GM18498 (cell line): ENCODE data around the gene ACYP2.
"Not testable (repeated sequence)": the region's sequence is repeated elsewhere in the genome, so short reads cannot be mapped to it uniquely, and the experiment has no call there.

ENCODE experiments used
- ATAC-seq: cut with Tn5 transposase; IDR thresholded peaks from one replicate; pipeline ENCODE4 v1.9.1; 2021; ENCODE audit warnings: mild to moderate bottlenecking, moderate library complexity; ENCODE audit not compliant: unreplicated experiment

Gene ACYP2

DNA sequence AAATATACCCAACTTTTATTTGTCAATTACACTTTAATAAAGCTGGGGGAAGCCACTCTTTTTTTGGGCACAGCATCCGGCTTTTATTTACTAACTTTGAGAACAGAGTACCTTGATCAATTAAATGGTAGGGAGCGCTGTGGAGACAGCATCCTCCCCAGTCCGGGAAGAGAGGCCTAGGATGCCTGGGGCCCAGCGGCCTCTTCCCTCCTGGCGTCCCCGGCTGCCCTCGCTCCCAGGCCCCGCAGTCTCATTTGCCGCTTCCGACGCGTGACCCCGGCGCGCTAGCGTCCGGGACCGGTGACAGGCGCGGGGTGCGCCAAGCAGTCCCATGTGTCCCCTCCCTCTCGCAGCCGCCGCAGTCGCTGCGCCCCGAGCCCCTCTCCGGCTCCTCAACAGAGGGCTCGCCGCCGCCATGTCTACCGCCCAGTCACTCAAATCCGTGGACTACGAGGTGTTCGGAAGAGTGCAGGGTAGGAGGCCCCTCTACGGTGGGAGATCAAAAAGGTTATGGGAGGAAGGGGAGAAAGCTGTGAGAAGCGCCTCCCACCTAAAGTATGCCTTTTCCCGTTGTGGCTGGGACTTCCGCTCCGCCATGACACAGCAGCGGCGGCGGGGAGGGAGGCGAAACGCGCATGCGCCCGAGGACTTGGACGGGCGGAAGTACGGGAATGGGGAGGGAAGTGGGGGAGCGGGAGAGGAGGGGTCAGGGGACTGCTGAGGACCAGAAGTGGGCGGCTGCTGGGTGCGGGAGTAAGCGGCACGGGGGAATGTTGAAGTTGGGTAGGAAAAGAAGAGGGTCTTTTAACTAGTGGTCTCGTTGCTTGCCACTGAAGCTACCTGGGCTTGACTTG lies at the start of gene ACYP2:
Gene ACYP2, plus strand, starts transcription at position 332 of the 854 bp plus-strand sequence.
- ATAC-seq: peak; percentile 90

DNA sequence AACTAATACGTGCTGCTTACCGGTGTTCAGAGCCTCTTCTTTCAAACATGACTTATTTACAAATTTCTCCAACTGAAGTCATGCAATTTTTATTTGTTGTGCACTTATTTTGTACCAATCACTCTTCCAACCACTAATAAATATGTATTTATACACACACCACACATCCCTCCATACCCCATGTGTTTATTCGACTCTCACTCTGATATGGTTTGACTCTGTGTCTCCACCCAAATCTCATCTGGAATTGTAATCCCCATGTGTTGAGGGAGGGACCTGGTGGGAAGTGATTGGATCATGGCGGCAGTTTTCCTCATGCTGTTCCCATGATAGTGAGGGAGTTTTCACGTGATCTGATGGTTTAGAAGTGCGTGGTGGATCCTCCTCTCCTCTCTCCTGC lies 49.5 kb upstream of the ACYP2 start:
- no peak for ATAC-seq

DNA sequence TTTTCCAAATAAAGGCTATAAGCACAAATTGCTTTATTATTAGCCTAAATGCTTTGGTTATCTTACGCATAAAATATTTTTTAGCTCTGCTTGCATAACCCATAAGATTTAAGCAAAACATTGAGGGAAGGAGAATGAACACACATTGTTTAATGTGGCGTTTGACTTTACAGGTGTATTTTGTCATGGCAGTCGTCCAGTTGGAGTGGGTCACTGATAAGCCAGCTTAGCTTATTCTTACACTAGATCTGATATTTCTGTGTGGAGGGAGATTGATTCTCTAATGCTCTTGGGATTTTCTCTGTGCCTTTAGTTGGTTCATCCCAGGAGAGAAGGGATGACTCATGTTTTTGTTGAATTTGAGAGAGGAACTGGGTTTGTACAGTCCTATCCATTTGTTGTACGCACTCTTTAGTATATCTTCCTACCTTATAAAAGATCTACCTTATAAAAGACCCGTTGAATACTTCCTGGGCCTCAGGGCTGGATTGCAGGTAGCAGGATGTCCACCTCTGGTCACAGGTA lies 47.5 kb upstream of the ACYP2 start:
- ATAC-seq: no peak

DNA sequence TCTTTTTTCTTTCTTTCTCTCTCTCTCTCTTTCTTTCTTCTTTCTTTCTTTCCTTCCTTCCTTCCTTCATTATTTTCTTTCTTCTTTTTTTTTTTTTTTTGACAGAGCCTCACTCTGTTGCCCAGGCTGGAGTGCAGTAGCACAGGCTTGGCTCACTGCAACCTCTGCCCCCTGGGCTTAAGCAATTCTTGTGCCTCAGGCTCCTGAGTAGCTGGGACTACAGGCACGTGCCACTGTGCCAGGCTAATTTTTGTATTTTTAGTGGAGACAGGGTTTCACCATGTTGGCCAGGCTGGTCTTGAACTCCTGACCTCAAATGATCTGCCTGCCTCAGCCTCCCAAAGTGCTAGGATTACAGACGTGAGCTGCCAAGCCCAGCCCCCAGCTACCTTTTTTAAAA lies 42.9 kb upstream of the ACYP2 start:
- ATAC-seq: not testable (repeated sequence)

DNA sequence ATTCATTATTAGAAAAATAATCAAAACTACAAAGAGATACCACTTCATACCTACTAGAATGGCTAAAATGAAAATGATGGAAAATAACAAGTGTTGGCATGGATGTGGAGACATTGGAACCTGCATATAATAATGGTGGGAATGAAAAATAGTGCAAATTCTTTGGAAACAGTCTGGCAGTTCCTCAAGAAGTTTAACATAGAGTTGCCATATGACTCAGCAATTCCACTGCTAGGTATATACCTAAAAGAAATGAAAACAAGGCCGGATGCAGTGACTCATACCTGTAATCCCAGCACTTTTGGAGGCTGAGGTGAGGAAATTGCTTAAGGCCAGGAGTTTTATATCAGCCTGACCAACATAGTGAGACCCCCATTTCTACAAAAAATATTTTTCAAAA lies 41.6 kb upstream of the ACYP2 start:
- ATAC-seq: peak; percentile 62

DNA sequence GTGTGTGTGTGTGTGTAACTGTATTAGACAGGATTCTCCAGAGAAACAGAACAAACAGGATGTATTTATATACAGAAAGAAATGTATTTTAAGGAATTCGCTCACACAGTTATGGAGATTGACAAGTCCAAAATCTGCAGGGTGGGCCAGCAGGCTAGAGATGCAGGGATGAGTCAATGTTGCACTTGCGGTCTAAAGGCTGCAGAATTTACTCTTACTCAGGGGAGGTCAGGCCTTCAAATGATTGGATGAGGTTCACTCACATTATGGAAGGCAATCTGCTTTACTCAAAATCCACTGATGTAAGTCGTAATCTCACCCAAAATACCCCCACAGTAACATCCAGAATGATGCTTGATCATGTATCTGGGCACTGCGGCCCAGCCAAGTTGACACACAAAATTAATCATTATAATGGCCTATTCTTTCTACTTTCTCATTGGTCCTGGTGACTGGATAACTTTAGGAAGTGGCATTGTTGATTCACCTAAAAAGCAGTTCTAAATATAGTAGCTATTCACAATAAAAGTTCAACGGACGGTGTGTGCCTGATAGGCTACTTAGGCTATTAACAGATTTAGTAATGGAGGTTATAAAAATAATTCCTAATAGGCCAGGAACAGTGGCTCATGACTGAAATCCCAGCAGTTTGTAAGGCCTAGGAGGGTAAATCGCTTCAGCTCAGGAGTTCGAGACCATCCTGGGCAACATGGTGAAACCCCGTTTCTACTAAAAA lies 40.6 kb upstream of the ACYP2 start:
- no peak for ATAC-seq

DNA sequence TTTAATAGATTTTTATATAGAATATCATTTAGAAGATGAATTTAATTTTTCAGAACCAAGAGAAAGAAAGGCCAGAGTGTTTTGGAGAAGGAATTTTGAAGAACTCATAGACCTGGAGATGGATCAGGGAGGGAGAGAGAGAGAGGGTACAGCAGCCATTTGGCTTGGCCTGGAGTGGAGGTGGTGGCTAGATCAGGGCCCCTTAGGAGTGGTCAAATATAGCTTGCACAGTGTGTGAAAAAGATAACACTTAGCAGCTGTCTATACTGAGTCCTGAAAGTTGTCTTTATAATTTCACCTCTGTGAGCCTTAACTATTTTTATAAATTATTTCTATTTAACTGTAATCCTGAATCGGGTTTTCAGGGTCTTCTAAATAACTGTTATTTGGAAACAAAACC lies 38.8 kb upstream of the ACYP2 start:
- no peak for ATAC-seq

DNA sequence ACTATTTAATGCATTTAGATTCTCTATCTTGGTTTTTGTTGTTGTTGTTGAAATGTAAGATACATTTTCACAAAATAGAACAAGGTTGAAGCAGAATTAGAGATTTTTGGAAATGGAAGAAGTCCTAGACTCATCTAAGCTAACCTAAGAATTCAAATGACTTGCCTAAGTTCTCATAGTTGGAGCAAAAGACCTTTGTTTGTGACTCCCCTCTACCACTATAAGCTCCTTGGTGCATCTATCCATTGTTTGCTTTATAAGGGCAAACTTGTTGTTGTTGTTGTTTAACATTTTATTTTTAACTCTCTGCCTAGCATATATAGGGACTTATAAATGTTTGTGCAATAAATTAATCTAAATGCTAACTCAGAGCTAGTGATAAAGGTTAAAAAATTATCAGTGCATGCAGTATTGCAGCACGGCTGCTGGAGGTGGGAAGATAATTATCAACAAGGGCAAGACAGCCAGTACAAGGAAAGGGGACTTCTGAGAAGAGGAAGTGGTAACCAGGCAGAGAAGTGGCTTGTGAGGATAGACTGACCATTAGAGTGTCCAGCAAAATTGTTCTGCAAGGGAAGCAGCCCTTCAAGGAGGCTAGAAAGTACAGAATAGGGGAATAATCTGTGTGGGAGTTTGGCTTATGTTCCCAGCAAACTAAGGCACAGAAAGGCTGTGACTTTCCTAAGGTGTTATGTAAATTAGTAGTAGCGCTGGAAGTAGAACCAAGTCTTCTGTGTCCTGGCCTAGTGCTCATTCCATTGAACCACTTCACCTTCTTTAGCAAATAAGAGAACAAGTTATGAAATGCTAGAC lies 38.1 kb upstream of the ACYP2 start:
- ATAC-seq: no peak

DNA sequence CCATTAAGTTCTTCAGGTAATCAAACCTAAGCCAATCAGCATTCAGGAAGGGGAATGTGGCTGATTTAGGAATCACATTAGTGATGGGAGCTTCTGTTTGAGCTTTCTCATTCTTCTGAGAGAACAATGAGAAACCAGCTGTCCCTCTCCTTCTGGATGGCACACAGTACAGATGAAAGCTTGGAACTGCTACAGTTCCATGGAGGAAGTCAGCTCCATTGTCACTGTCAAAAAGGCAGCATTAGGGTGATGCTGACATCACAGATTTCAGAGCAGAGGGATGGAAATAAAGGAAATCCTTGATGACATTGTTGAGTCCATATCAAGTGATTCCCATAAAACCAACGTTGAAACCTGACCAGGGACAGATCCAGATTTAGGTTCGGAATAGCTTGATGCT lies 36.1 kb upstream of the ACYP2 start:
- ATAC-seq: no peak

DNA sequence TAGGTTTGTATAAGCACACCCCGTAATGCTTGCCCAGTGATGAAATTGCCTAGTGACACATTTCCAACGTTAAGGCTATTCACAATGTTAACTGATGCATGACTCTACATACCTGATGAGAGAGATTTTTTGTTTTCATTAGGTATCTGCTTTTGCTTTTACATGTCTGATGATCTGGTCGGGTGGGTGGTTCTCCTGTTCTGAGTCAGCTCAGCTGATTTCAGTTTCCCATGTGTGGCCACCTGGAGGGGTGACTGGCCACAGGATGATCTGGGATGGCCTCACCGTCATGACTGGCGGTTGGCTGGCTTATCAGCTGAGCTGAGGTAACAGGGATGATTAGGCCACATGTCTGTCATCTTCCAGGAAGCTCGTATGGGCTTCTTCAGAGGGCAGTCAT lies 33.8 kb upstream of the ACYP2 start:
- ATAC-seq: peak; percentile 96

DNA sequence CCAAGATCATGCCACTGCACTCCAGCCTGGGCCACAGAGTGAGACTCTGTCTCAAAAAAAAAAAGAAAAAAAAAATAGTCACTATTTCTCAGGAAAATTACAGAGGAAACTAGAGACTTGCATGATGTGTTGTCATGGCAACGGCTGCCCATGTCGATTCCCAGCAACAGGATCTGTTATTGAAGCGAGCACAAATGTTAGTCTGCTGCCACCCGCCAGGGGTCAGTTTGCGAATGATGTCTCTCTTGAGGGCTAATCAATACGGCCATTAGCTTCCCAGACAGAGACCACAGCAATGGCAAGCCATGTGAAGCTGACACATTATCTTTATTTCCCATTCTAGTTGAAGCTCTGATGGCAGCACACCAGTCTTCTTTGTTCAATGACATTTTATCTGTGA lies 32.4 kb upstream of the ACYP2 start:
- ATAC-seq: no peak

DNA sequence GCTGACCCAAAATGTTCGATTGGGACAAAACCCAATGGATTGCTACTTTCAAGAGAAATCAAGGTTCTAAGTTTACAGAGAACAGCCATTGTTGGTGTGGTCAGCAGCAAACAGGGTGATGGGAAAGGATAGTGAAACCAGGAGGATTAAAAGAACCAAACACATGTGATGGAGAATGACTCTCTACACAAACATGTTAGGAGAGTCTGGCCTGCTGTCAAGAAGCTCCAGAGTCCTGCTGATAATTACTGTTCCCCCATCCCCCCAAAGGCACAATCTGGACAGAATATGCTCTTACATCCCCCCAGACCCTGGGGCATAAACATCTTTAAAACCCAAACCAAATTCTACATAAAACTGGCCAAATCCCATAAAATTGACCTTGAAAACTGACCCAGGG lies 32.0 kb upstream of the ACYP2 start:
- no peak for ATAC-seq

DNA sequence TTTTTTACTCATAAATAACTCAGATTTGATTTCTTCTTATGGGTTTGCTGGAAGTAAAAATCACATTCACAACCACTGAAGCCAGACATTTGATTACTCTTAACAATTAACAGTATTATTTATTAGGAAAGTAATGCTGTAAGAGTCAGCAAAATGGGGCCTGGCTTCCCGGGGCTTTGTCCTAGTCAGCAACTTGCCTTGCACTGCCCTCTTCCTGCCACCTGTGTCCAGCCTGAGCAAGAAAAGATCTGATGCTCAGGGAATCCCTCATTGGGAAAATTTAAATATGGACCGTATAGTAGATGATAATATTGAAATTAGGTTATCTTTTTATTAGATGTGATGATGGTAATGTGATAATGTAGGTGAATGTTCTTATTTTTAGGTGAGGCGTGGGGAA lies 30.8 kb upstream of the ACYP2 start:
- no peak for ATAC-seq

DNA sequence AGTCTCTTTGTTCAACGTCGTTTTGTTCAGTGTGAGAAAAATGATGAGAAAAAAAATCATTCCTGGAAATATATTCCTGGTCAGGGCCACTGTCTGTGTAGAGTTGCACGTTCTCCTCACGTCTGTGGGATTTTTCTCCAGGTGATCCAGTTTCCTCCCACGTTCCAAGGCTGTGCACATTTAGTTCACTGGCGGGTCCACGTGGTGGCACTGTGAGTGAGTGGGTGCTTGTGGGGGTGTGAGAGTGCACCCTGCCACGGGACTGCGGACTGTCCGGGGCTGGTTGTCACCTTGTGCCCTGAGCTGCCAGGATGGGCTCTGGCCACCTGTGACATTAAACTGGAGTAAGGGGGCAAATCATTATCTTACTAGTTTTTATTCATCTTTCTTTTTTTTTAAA lies 30.3 kb upstream of the ACYP2 start:
- no peak for ATAC-seq

DNA sequence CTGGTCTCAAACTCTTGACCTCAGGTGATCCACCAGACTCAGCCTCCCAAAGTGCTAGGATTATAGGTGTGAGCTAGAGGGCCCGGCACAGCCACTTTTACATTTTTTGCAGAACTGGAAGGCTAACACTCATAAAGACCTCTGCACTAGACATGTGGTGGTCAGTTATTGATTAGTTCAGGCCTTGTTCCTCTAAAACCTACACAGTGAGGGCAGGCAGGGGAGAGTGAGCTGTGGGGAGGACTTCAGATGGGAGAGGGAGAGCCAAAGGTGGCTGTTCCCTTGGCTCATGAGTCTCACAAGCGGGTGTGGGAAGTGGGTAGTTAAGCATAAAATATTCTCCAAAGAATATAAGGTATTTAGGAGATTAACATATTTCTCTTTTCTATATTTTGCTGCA lies 29.3 kb upstream of the ACYP2 start:
- no peak for ATAC-seq

DNA sequence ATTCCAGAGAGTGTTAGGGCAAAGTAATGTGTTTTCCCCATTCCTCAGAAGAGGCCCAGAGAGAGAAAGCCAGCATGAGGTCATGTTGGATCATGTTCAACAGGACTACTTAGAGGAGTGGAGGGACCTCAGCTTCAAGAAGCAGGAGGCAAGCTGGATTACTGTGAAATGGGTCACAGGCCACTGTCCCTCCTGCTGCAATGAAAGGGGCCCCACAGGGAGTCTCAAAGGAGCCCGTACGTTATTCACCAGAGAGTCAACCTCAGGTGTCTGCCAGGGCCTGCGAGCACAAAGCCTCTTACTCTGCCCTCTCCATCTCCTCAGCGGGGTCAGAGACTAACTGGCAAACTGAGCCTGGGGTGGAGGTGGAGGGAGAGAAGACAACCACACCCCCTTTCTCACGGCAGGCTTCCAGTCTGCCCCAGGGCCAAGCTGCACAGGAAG lies 27.2 kb upstream of the ACYP2 start:
- ATAC-seq: no peak

DNA sequence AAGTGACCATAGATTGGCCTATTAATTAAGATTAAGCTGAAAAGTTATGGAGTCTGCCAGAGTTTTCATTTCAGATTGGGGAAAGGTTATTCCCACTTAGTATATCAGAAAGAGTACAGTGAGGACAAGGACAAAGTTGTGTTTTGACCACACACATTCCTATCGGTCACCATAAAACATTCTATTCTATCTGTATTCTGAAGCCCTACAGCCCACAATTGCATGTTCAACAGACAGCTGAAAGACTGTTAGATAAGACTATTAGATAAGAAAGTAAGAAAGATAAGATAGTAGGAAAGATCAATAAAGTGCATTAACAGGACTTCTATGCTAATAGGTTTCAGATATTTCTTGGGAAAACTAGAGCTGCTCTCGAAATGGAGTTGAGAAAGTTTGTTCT lies 26.7 kb upstream of the ACYP2 start:
- ATAC-seq: no peak

DNA sequence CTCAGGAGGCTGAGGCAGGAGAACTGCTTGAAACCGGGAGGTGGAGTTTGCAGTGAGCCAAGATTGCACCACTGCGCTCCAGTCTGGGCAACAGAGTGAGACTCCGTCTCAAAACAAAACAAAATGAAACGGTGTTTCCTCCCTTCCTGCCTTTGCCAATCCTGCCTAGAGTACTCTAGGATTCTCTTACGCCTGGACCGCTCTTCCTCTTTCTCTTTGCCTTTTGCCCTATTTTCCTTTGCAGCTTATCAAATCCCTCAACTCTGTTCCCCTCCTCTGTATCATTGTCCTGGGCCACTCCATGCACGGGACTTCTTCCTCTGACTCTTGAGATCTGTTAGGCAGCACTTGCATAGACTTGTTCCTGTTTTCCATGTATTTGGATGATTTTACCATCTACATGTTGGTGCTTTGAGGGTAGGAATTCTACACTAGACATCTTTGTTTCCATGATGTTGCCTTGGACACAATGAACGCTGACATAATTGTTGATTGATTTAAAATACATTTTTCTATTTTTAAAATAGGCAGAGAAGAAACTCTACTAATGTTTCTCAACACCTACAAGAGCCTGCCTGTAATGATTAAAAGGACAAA lies 24.8 kb upstream of the ACYP2 start:
- no peak for ATAC-seq

DNA sequence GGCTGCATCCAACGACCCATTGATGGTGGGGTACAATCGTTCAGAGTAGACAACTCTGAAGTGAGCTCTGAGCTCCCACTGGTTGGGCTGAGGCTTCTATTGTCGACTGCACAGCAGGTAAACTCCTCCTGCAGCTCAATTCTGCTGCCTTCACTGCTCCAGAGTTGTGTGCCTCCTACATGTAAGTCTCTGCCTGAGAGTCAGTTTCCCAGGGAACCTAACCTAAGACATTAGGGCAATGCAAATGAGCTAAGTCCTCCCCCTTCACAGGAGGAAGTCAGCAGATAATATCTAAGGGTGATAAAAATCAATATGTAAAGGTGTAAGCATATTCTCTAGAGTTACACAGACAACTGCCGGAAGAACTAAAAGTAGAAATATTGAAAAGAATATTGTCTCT lies 22.5 kb upstream of the ACYP2 start:
- ATAC-seq: peak; percentile 76

DNA sequence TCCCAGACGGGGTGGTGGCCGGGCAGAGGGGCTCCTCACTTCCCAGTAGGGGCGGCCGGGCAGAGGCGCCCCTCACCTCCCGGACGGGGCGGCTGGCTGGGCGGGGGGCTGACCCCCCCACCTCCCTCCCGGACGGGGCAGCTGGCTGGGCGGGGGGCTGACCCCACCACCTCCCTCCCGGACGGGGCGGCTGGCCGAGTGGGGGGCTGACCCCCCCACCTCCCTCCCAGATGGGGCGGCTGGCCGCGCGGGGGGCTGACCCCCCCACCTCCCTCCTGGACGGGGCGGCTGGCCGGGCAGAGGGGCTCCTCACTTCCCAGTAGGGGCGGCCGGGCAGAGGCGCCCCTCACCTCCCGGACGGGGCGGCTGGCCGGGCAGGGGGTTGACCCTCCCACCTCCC lies 20.0 kb upstream of the ACYP2 start:
- ATAC-seq: not testable (repeated sequence)

DNA sequence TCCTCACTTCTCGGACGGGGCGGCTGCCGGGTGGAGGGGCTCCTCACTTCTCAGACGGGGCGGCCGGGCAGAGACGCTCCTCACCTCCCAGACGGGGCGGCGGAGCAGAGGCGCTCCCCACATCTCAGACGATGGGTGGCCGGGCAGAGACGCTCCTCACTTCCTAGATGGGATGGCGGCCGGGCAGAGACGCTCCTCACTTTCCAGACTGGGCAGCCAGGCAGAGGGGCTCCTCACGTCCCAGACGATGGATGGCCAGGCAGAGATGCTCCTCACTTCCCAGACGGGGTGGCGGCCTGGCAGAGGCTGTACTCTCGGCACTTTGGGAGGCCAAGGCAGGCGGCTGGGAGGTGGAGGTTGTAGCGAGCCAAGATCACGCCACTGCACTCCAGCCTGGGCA lies 19.3 kb upstream of the ACYP2 start:
- not testable (repeated sequence) for ATAC-seq
